Measurements from ENCODE around the gene EPC1.
A peak's percentile ranks its signal among the peaks of the same experiment; 100 is the strongest.
"Not testable (repeated sequence)": the region's sequence is repeated elsewhere in the genome, so short reads cannot be mapped to it uniquely, and the experiment has no call there.

Gene EPC1, protein sequence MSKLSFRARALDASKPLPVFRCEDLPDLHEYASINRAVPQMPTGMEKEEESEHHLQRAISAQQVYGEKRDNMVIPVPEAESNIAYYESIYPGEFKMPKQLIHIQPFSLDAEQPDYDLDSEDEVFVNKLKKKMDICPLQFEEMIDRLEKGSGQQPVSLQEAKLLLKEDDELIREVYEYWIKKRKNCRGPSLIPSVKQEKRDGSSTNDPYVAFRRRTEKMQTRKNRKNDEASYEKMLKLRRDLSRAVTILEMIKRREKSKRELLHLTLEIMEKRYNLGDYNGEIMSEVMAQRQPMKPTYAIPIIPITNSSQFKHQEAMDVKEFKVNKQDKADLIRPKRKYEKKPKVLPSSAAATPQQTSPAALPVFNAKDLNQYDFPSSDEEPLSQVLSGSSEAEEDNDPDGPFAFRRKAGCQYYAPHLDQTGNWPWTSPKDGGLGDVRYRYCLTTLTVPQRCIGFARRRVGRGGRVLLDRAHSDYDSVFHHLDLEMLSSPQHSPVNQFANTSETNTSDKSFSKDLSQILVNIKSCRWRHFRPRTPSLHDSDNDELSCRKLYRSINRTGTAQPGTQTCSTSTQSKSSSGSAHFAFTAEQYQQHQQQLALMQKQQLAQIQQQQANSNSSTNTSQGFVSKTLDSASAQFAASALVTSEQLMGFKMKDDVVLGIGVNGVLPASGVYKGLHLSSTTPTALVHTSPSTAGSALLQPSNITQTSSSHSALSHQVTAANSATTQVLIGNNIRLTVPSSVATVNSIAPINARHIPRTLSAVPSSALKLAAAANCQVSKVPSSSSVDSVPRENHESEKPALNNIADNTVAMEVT

DNA sequence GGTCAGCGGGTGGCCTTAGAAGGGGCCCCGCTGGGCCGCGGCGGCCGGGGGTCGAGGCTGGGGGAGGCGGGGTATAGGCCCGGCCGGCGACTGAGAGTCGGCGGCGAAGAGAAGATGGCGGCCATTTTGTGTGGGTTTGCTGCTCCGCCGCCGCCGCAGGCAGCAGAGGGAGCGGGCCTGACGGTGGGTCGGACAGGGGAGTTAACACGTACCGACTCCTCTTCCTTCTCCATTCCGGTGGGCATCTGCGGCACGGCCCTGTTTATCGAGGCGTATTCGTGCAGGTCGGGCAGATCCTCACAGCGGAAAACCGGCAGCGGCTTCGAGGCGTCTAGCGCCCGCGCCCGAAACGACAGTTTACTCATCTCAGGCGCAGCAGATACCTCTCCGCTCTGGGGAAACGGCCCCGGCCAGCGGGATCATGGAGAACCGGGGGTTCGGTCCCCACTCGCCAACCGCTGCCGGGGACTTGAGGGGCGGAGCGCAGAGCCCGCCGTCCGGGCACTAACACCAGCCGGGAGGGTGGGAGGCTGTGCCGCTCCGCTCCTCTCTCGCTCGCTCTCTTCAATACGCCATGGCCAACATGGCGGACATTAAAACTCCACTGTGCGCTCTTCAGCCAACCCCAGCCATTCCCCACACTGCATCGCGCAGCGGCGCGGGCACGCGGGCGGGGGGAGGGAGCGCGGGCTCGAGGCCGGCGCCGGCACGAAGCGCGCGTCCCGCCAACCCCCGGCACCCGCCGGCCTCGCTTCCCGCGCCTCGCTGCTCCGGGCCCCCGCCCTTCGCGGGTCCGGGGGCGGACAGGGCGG, at the start of gene EPC1:
Gene EPC1 (minus strand): TSS at position 608 of the 812 bp plus-strand sequence. CDS start 243 bp downstream, at position 365.
- DNase-seq, result peak; percentile 84 to 98

- DNase-seq, result no peak
Measured at GRCh38 chr10:32393911-32394310, 47.0 kb upstream of the EPC1 start.

- DNase-seq, result not testable (repeated sequence)
Measured at GRCh38 chr10:32392284-32392683, 45.3 kb upstream of the EPC1 start.

- DNase-seq, result no peak
Measured at GRCh38 chr10:32390193-32390592, 43.2 kb upstream of the EPC1 start.

DNA sequence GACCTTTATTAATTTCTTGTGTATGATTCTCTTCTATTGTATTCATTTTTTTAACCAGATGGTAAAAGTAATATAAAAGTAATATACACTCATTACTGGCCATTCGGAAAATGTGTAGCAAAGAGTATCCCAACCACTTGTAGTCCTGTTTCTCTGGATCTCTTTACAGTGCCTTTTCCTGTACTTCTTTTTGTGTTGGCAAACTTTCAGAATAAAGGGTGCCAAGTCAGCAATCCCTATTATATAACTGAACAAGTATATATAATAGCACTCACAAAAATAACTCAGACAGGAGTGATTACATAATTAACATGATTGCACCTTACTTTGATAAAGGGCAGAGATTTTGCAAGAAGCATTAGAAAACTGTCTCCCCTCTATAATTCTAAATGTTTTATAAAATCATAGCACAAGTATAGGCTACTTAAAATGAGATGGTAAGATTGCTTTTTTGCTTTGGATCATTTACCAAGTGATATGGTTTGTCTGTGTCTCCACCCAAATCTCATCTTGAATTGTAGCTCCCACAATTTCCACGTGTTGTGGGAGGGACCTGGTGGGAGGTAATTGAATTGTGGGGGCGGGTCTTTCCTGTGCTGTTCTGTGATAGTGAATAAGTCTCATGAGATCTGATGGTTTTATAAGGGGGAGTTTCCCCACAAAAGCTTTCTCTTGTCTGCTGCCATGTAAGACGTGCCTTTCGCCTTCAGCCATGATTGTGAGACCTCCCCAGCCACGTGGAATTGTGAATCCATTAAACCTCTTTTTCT, 41.5 kb upstream of the EPC1 start:
- DNase-seq, result no peak

DNA sequence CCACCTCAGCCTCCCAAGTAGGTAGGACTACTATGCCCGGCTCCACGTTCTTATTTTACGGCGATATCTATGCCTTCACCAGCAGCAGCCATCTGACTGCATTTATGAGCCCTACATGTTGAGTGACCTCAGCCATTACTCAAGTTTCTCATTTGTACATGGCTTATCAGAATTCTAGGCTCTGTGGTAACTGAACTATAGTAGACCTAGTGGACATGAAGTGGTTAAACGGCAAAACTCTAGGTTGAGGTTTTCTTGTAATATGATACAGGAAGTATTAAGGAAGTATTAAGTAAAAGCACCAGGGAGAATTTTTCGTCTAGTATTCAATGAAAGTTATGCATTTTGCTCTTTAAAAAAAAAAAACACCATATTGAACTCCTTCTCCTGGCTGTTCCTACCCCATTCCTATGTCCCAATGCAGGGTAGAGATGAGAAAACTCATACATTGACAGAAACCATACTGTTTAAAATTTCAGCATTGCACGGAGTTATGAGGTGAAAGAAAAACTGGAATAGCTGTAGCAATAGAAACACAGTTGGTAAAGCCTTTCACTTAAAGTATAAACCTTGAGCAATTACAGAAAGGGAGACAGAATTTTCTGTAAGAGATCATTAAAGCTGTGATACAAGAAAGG, 39.8 kb upstream of the EPC1 start:
- peak in 1 of 2 donors; percentile 39 for DNase-seq

DNA sequence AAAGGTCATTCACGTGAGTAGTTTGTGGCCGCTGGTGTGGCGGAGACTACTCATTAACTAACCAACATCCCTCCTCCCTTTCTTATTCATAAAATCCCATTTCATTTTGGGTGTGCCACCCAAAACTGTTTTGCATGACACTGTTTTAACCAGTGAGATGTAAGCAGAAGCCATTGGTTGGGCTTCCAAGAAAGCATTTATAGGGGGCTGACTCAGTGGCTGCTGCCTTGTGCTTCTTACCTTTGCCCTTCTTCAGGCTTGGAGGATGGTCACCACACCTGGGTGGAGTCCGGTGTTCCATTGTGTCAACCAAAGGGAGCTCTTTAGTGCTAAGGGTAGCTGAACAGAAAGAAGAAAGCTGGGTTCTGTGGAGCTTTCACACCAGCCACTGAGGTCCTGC, 37.2 kb upstream of the EPC1 start:
- DNase-seq, result no peak

DNA sequence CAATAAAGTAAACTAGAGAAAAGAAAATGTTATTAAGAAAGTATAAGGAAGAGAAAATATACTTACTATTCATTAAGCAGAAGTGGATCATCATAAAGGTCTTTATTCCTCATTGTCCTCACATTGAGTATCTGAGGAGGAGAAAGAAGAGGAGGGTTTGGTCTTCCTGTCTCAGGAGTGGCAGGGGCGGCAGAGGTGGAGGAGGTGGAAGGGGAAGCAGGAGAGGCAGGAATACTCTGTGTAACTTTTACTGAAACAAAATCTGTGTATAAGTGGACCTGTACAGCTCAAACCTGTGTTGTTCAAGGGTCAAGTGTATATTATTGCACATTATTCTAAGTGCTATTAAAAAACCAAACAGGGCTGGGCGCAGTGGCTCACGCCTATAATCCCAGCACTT, 34.2 kb upstream of the EPC1 start:
- DNase-seq, result no peak

GRCh38 chr10:32379950-32380551, 33.1 kb upstream of the EPC1 start:
- no peak for DNase-seq

GRCh38 chr10:32379318-32379949, 32.5 kb upstream of the EPC1 start:
- DNase-seq, result peak in 1 of 2 donors; percentile 78

DNA sequence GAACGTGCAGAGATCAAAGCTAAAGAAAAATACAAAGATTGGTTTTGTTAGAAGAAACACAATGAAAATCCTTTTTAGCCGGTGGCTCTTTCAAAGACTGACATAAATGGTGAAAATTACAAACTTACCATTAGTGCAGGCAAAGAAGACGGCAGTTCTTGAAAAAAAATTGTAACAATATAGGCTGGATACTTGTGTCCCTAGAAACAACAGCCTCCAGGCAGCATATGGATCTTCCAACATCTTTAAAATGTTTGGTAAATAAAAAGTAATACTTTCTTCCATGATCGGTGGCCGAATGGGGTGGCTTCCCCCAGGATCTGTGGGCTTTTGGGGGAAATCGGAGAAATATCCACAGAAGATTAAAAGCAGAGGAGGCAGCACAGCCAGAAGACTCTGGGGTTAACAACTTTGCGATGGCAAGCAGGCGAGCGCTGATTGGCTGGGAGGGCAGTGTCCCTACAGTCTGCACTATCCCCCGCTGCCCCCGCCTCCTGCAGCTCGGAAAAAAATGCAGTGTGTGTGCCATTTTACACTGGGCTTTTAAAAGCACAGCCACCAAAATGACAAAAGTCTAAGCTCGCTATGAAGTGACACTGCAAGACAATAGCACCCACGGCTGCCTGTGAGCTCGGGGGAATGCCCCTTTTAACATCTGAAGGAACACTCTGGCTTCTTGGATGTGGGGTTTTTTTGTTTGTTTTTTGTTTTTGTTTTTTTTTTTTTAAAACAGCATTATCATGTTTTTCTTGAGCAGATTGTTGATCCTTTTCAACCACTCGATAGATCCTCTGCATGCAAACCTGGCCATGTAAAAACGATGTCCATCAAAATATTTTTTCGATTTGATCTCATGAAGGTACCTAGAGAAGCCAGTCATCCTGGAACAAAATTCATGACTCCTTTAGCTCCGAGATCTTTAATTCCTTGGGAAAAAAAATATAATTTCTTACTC, 31.7 kb upstream of the EPC1 start:
- DNase-seq, result peak; percentile 50 to 85

DNA sequence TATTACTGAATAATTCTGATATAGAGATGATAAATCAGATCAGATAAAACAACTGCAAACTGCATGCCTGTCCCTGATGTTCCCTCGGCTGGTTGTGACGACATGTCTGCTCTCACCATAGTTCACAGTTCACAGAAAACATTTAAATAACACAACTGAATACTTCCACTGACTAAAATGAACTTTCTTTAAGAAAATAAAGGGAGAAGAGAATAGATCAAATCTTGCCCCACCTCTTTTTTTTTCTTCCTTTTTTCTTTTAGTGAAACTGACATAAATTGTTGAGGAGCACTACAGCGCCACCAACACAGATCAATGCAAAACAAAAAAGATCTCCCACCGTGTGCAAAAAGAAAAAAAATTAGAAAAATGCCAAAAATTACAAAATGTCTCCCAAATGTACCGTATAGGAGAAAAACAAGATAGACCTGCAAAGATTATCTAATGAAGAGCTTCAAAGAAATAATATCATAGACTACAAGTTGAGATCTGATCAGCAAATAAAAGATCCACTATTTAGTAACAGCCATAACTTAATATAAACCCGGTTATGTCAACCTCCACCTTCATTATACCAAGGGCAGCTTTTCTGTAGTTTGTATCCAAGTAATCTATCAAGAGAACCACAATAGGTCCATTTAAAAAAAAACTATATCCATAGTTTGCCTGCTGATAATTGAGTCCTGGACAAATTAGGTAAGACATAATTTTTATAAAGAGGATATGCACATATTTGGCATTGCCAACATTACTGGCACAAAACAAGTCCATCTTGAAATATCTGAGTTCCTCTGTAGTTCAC, 30.7 kb upstream of the EPC1 start:
- DNase-seq, result peak in 1 of 2 donors; percentile 33

DNA sequence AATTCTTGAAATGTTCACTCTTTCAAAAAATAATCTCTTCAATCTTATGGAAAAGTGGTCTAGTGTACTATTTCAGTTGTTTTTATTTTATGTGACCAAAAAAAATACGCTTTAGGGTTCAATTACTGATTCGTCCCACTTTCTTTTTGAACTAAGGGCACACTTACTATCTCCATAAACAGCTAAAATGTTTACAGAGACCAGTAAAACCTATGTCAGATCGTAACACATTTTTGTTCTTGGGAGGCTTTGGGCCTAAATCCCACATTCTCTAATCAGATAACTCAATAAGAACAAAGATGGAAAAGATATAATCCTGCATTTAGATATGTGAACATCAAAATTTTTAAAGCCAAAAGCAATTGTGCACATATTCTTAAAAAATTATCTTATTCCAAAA, 29.8 kb upstream of the EPC1 start:
- DNase-seq, result no peak

- no peak for DNase-seq
Measured at GRCh38 chr10:32376097-32376496, 29.1 kb upstream of the EPC1 start.

GRCh38 chr10:32375631-32376030, 28.7 kb upstream of the EPC1 start:
- DNase-seq, result no peak

DNA sequence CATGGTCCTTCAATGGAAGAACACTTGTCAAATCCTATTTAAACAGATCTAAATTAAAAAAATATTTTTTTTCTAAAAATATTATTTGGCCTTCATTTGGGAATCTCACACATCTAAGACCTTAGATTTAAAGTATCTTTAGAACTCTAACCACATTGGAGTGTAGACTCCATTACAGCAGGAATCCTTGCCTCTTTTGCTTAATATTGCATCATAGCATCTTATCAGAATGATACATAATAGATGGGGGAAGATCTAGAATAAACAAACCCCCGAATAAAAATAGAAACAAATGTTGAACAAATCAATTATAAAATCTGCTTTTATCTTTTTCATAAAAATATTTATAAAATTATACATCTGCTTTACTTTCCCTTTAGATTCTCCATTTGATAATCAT, 27.6 kb upstream of the EPC1 start:
- no peak for DNase-seq

- no peak for DNase-seq
Measured at GRCh38 chr10:32373496-32373895, 26.5 kb upstream of the EPC1 start.

DNA sequence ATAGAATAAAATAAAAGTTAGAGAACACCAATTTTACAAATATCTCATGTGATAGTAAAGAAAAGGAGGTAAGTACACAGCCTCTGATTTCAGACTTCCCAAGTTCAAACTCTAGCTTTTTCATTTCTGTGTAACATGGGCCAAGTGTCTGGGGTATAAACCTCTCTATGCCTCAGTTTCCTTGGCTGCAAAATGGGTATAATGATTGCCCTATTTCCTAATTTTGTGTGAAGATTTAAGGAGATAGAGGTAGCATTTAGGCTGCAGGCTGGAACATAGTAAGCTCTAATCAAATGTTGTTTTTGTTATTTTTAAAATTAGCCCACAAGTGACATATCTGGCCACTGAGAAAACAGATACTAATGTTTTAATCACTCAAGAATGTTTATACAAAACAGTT, 26.1 kb upstream of the EPC1 start:
- DNase-seq, result no peak
